ENCODE measurements around the gene SVOPL.

SVOPL gene

DNA sequence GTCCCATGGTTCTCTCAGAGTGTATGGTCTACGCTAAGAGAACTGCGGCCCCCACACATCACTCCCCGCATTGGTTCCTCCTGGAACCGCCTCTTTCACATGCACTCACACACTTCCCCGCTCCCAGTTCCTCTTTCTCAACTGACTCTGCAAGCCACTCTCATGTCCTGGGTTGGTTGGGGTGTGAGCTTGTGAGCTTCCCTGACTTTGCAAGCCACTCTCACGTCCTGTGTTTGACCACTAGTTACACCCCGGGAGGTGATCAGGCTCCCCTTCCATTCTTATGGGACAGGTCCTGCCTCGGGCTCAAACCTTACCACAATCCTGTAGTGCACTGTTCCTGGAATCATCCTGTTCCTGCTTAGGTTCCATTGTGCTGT, 136.1 kb downstream of the SVOPL start:
- no peak for DNase-seq

DNA sequence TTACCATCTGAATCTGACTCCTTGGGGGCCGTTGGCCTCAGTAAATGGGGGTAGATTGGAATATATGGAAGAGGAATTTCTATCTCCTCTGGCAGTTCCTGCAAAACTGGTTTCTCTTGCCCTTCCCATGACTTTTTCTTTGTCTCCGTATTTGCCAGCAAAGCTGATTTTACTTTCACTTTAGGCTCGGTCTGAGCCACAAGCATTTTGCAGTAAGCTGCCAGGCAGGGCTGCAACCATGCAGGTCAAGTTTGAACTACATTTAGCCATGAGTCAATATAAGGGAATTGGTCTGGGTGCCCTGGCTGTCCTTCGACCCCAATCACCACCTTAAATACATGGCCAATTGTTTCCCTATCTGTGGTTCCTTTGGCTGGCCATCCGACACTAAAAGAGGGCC, 136.8 kb downstream of the SVOPL start:
- DNase-seq, result no peak

DNA sequence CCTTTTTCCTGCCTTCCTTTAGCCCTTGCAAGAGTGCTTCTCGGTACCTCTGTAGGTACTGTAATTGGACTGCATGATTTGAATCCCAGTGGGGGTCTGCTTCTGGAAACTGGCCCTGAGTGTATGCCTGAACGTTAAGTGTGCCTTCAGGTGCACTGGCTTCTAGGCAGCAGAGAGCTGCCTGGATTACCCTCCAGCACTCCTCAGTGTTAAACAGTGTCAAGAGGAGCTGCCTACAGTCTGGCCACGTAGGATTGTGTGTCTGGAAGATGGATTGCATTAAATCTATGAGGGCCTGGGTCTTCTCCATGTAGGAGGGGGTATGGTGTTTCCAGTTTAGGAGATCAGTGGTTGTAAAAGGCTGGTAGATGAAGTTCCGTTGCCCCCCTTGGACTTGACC, 137.4 kb downstream of the SVOPL start:
- DNase-seq, result no peak

DNA sequence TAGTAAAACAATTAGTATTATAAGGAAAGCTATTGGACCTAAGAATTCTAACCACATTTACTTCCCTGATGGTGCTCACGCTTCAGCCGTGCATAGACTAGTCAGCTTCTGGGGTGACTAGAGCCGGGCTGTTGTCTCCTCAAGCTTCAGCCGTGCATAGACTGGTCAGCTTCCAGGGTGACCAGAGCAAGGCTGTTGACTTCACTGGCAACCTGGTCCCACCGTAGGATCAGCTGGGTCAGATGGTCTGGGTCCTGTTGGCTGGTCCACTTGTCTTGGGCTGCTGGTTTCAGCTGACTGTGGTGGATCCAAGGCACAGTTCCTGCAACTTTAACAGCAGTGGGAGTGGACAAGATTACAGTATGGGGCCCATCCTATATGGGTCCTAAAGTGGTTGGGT, 141.7 kb downstream of the SVOPL start:
- no peak for DNase-seq

DNA sequence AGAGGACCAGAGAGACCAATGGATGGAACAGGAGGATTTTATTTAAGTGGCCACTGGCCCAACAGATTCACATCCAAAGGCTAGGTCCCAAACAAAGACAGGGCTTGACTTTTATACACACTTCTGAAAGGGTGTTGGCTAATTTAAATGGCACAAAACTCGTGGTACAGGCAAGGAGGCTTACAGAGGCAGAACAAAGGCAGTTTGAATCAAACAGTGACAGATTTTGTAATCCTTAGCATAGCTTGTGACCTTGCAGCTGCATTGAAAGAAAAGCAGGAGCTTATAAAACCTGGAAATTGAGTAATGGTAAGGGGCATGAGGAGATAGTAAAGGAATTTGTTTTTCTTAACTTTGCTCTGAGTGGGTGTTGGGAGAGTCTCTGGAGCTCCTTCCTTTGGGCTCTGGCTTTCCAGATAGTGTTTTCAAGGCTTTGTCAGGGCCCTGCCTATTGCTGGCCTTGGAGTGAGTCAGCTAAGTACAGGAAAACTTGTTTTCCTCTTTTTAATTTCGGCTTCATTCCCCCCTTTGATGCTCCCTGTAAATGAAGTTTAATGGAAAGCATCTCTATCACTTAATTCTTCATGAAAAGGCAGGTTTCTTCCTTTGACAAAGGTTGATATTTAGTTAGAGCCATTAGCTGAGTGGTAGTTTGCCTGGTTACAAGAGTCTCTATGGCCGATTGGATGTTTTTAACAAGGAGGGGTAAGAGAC, 144.2 kb downstream of the SVOPL start:
- DNase-seq, result no peak

DNA sequence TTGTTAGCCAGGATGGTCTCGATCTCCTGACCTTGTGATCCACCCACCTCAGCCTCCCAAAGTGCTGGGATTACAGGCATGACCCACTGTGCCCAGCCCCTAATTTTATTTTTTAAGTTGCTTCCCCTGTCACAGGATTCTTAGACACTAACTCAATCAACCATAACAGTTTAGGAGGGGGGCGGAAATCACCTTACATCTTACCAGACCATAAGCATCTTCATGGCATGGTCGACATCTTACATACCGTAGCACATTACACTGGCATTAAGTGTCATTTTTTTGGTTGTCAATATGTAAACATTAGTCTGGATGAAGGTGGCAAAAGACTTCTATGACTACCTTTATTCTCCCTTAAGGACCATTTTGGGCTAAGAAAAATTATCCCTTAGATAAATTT, 145.5 kb downstream of the SVOPL start:
- no peak for DNase-seq

DNA sequence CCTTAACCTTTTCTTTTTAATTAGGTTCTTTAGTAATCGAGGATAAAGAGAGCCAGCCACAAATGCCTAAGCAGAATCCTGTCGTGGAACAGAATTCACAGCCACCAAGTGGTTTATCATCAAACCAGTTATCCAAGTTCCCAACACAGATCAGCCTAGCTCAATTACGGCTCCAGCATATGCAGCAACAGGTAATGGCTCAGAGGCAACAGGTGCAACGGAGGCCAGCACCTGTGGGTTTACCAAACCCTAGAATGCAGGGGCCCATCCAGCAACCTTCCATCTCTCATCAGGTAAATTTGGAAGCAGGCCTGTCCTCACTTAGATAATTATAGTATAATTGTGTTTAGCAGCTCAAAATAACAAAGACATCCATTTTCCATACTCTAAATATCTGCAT, 146.5 kb downstream of the SVOPL start:
- no peak for DNase-seq

DNA sequence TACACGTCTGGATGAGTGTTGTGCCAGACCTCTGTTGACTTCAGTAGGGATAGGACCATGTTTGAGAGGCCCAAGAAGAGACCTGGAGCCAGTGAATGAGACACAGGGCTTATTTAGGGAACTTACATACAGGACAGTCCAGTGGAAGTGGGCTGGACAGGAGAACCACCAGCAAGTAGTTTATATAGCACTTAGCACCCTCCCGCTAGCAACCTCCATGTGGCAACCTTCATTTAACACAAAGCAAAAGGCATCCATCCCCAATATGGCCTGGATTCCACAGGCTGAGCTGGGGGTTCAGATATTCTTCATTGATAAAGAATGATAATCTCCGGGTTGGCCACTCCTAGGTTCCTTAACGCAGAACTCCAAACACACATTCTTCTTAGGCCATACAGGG, 147.4 kb downstream of the SVOPL start:
- DNase-seq, result no peak

DNA sequence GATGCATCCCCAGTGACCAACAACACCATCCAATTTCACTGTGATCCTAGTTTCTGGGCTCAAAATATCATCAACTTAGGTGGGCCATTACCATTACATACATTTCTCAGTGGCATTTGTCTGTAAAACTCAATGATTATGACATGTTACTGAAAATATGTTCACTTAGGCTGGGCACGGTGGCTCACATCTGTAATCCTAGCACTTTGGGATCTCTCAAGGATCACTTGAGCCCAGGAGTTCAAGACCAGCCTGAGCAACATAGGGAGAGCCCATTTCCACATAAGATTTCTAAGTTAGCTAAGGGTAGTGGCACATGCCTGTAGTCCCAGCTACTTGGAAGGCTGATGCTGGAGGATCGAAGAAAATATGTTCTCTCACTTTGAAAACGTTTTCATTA, 150.1 kb downstream of the SVOPL start:
- no peak for DNase-seq

DNA sequence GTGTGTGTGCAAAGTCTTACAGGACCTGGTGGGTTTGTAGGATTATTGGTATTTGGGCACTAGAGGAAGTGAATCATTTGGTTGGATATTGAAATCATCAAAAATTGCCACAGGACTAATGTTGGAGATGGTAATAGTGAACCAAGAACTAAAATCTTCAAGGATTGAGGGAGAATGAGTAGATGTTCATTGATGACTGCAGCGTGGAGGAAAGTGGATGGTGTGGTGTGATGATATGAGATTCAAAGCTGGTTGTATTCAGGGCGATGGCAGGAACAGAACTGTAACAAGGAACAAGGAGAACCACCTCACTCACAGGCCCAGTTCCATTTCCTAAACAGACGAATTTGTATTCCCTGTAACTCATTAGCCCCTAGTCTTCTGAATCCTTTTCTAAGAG, 150.8 kb downstream of the SVOPL start:
- no peak for DNase-seq

DNA sequence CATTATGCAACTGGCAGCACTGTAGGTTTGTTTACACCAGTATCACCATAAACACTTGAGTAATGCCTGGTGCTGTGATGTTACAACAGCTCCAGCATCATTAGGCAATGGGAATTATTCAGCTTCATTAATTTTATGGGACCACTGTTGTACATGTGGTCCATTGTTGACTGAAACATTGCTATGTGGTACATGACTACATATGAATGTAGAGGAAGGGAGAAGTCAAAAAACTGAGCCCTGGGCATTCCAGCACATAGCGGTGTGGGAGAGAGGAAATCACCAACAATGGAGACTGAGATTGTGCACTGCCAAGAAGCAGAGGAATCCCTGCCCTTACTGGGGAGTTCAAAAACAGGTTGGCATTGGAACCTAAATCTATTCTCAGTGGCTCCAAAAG, 152.1 kb downstream of the SVOPL start:
- DNase-seq, result no peak

DNA sequence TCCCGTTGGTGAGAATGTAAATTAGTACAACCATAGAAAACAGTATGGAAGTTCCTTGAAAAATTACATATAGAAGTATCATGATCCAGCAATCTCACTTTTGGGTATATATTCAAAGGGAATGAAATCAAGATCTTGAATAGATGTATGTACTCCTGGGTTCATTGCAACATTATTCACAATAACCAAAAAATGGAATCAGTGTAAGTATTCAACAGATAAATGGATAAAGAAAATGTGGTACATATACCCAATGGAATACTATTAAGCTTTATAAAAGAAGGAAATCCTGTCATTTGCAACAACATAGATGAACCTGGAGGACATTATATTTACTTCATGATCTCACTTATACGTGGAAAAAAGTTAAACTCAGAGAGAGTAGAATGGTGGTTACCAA, 154.3 kb downstream of the SVOPL start:
- DNase-seq, result no peak

DNA sequence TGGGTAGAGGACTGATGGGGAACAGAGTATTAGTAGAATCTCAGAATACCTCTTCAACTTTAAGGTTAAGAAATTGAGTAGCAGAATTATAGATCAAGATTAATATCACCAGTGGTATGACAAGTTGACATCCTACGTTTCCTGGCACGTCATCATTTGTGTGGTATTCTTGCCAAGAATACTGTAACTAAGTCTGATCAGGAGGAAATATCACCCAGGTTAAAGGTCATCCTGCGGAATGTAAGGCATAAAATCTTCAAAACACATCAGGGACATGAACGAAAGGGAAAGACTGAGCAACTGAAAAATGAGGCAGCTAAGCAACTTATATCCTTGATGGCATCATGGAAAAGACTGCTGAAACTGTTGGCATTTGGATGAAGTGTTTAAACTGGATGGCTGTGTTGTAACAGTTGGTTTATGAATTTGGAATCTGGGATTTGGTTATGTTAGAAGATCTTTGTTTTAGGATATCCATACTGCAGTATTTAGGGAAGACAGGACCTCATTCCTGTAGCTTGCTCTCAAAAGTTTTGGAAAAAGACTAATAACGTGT, 155.0 kb downstream of the SVOPL start:
- no peak for DNase-seq

DNA sequence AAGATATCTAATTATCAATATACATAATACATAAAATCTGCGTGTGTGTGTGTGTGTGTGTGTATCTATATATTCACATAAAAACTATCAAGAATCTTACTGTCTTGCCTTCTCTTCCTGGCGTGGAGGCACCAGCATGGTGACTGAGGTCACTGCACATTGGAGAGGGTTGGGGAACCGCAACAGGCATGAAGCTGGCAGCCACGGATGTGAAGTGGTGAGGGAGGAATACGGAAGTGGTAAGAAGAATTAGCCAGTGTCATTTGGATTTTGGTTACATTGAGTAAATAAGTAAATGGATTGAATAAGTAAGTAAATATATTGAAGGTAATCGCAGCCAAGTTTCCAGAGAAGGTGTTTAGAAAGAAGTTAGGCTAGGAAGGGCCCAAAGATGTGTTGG, 156.0 kb downstream of the SVOPL start:
- no peak for DNase-seq

All from anterior cingulate cortex (tissue), 58 donors.